ENCODE measurements around the gene LRFN2. TPM values are rescaled to one million over a fixed set of nuclear protein-coding genes. Genes with fewer than 3 reads are reported as not detected.

Gene LRFN2
- total and polyA plus RNA-seq, 12 donors = not detected

DNA sequence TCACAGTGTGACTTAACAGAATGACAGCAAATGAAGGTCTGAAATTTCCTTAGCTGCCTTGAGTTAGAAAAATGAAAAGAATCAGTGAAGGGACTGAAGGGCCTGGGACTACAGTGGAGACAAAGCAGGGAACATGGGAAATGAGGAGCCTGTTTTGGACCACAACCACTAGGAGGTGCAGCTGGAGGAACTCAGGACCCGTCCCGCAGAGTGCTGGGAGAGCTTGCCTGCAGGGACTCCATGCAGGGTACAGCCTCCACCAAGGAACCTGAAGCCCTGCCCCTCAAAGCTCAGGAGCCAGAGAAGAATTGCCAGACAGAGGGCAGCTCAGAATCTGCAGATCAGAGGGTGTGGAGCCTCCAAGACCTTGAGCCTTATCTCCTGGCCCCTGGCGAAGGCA lies 50.7 kb downstream of the LRFN2 start:
- no peaks in the 10 kb centered on the region for H3K4me1 ChIP-seq
- no peaks in the 10 kb centered on the region for H3K9me3 ChIP-seq
- peaks cover 0 to 50% (median 32%) of the 10 kb centered on the region in 7 donors for H3K27me3 ChIP-seq
- H3K36me3 ChIP-seq = no peaks in the 10 kb centered on the region
- H3K4me3 ChIP-seq = no peak overlapping the region
- intact Hi-C loops (cut with DNase I) = no loop called here
- no peak overlapping the region for H3K27ac ChIP-seq
- DNase-seq (no peak), ATAC-seq (no peak)
- TF ChIP-seq, protein P1, sequence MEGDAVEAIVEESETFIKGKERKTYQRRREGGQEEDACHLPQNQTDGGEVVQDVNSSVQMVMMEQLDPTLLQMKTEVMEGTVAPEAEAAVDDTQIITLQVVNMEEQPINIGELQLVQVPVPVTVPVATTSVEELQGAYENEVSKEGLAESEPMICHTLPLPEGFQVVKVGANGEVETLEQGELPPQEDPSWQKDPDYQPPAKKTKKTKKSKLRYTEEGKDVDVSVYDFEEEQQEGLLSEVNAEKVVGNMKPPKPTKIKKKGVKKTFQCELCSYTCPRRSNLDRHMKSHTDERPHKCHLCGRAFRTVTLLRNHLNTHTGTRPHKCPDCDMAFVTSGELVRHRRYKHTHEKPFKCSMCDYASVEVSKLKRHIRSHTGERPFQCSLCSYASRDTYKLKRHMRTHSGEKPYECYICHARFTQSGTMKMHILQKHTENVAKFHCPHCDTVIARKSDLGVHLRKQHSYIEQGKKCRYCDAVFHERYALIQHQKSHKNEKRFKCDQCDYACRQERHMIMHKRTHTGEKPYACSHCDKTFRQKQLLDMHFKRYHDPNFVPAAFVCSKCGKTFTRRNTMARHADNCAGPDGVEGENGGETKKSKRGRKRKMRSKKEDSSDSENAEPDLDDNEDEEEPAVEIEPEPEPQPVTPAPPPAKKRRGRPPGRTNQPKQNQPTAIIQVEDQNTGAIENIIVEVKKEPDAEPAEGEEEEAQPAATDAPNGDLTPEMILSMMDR (IDR thresholded peaks at IDR 0.05) = peak in 2 of 9 donors; percentile 10 to 15
- WGBS, 2 donors = 45 to 51% methylated on average over 3 of the region's 3 CpGs

DNA sequence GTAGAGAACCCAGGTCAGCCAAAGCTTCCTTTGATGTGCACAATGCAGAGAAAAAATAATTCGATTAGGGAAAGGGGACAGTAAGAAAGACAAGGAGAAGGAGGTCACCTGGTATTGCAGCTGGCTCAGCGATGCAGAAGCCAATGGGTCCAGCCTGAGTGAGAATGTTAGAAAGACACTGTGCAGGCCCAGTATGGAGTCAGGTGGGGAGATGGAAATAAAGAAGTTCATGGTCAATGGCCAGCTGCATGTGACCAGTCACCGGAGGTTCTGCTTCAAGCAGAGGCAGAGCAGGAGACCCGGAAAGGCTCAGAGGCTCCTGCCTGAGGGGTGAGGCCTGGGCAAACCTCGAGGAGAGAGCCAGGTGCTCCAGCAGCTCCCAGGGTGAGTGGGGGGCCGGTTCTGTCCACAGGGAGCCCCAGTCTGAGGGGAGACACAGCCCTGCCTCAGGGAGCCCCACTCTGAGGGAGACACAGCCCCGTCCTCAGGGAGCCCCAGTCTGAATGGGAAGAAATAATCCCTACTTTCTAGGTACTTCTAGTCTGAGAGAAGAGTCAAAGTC lies 51.3 kb downstream of the LRFN2 start:
- TF ChIP-seq, protein P1 (IDR thresholded peaks at IDR 0.05) = no peak
- Histone ChIP-seq H3K36me3 (no peaks in the 10 kb centered on the region), H3K27me3 (peaks cover 0 to 46% (median 28%) of the 10 kb centered on the region in 7 donors), H3K27ac (no peak overlapping the region), H3K9me3 (no peaks in the 10 kb centered on the region), H3K4me3 (no peak overlapping the region), H3K4me1 (no peaks in the 10 kb centered on the region)
- ATAC-seq = no peak
- intact Hi-C loops (cut with DNase I) = no loop called here
- WGBS, 2 donors = 70 to 83% methylated on average over 7 of the region's 7 CpGs
- no peak for DNase-seq

DNA sequence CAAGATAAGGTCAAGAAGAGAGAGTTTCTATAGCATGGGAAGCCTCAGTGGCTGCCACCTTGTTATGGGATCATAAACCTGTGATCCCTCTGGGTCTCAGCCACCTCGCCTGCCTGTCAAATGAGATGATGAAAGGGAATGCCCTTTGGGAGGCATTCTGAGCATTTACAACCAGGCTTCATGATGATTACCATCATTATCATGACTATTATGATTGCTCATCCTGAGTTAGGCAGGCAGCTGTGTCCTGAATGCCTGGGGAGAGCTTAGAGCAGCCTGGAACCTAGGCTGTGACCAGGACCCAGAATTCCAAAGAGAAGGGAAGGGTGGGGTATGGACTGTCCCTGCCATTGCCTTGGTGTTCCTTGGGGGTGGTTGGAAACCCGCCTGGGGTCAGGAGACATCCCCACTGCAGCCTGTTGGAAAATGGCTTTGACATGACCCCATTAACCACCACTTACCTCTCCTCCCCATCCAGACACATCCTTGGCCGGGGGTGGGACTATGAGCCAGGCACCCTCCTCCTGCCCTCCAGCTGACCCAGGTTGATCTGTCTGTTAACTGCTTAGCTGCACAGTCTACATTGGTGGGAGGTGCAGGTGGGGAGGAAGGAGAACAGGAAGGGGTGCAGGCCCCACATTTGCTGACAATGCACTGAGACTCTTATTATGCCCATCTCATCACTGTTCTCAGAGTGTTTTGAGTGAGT lies 51.9 kb downstream of the LRFN2 start:
- H3K27me3 ChIP-seq = peaks cover 0 to 40% (median 26%) of the 10 kb centered on the region in 7 donors
- WGBS, 2 donors = 76 to 82% methylated on average over 3 of the region's 3 CpGs
- no peak overlapping the region for H3K4me3 ChIP-seq
- H3K27ac ChIP-seq = no peak overlapping the region
- DNase-seq (no peak), ATAC-seq (no peak)
- intact Hi-C loops (cut with DNase I) = no loop called here
- no peaks in the 10 kb centered on the region for H3K36me3 ChIP-seq
- no peaks in the 10 kb centered on the region for H3K9me3 ChIP-seq
- TF ChIP-seq, protein P1 (IDR thresholded peaks at IDR 0.05) = no peak
- no peaks in the 10 kb centered on the region for H3K4me1 ChIP-seq

DNA sequence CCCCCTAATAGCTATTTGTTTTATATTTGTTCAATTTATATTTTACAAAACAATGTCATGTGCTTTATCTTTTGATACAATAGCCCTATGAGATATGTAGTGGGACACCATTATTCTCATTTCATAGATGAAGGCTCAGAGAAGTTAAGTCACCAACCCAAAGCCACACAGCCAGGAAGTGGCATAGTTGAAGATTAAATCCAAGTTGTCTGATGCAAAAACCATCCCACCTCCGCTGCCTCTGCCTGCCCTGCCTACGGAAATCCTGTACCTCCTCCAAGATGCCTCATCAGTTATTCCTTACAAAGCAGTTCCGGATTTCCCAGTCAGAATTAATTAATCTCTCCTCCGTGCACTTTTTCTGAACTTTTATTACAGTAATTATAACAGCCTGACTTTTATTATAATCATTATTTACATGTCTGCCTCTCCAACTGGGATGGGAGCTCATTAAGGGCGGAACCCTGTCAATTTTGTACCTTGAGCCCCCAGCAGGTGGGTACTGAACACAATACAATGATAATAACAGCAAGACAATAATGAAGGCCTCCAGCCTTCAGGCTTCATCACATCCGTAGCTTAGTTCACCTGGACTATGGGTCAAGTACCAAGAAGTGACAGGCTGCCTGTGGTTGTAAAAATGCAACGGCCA lies 54.7 kb downstream of the LRFN2 start:
- no peak overlapping the region for H3K4me3 ChIP-seq
- peaks cover 0 to 37% (median 11%) of the 10 kb centered on the region in 7 donors for H3K27me3 ChIP-seq
- DNase-seq (no peak), ATAC-seq (no peak)
- no peaks in the 10 kb centered on the region for H3K9me3 ChIP-seq
- intact Hi-C loops (cut with DNase I) = no loop called here
- TF ChIP-seq, protein P1 (IDR thresholded peaks at IDR 0.05) = no peak
- WGBS, 2 donors = 83 to 84% methylated on average over 7 of the region's 7 CpGs
- H3K36me3 ChIP-seq = no peaks in the 10 kb centered on the region
- no peak overlapping the region for H3K27ac ChIP-seq
- H3K4me1 ChIP-seq = no peaks in the 10 kb centered on the region

All from heart right ventricle (tissue), 16 donors.